CD4-positive, alpha-beta T cell (primary cell): ENCODE results near the gene PELI2. TPM values are rescaled to one million over a fixed set of nuclear protein-coding genes. Genes with fewer than 3 reads are reported as not detected.

ENCODE experiments used
- ATAC-seq: fragments of 200-7000 bp; cut with Tn5 transposase; one replicate; pipeline ENCODE4 v1.10.0; 2022; ENCODE audit warnings: mild to moderate bottlenecking; ENCODE audit not compliant: poor library complexity
- CTCF ChIA-PET: fragments of 350-600 bp; sonication (Branson Sonifier 250); formaldehyde crosslinking; loops from one replicate; lab custom pipeline; 2021; ENCODE audit warnings: antibody characterized with exemption, inconsistent platforms; lab: Charles Lee
- POLR2A ChIA-PET: fragments of 350-600 bp; sonication (Branson Sonifier 250); formaldehyde crosslinking; loops from one replicate; lab custom pipeline; 2021; ENCODE audit warnings: antibody characterized with exemption, inconsistent platforms; lab: Charles Lee
- DNase-seq, 14 experiments: peaks; one replicate each; pipeline ENCODE4 v3.0.0-alpha.2; 2013 to 2020; ENCODE audit warnings: mixed read lengths in 2 of 14
- H3K27ac ChIP-seq, 2 donors: one replicate each; pipeline versions ENCODE4 v1.5.1 to v1.7.0; 2013; ENCODE audit warnings: low read length in 2 of 2, low read depth in 1 of 2, mild to moderate bottlenecking in 1 of 2
- H3K27me3 ChIP-seq, 2 experiments: 1 replicate in 1 of 2; 2 replicates in 1 of 2; pipeline versions ENCODE4 v1.6.1 to v1.7.0; 2013; ENCODE audit warnings: low read length in 2 of 2, control low read depth in 1 of 2, mild to moderate bottlenecking in 1 of 2, moderate library complexity in 1 of 2; ENCODE audit not compliant: insufficient read depth in 2 of 2, control insufficient read depth in 1 of 2
- H3K36me3 ChIP-seq: one replicate; pipeline ENCODE4 v1.6.1; 2013; ENCODE audit warnings: low read length, control low read depth; ENCODE audit not compliant: insufficient read depth
- H3K4me1 ChIP-seq: one replicate; pipeline ENCODE4 v1.6.1; 2013; ENCODE audit warnings: low read length, control low read depth; ENCODE audit not compliant: insufficient read depth
- H3K4me3 ChIP-seq: one replicate; pipeline ENCODE4 v1.5.1; 2013; ENCODE audit warnings: mild to moderate bottlenecking, low read length, moderate library complexity
- H3K9me3 ChIP-seq, 2 experiments: 1 replicate in 1 of 2; 2 replicates in 1 of 2; pipeline versions ENCODE4 v1.6.1 to v1.7.0; 2013; ENCODE audit warnings: low read length in 2 of 2, mild to moderate bottlenecking in 2 of 2, control low read depth in 1 of 2, moderate library complexity in 1 of 2; ENCODE audit not compliant: control insufficient read depth in 1 of 2, insufficient read depth in 1 of 2
- H3K27ac Mint-ChIP-seq: one replicate; pipeline ENCODE4 v1.8.0; 2020; ENCODE audit warnings: mixed read lengths
- H3K27me3 Mint-ChIP-seq: one replicate; pipeline ENCODE4 v1.8.0; 2021; ENCODE audit warnings: mixed read lengths
- H3K36me3 Mint-ChIP-seq: one replicate; pipeline ENCODE4 v1.8.0; 2021; ENCODE audit warnings: low read depth, mixed read lengths
- H3K4me1 Mint-ChIP-seq: one replicate; pipeline ENCODE4 v1.8.0; 2021; ENCODE audit warnings: low read depth, mixed read lengths
- H3K4me3 Mint-ChIP-seq: one replicate; pipeline ENCODE4 v1.8.0; 2020; ENCODE audit warnings: mild to moderate bottlenecking, mixed read lengths
- H3K9me3 Mint-ChIP-seq: one replicate; pipeline ENCODE4 v1.8.0; 2020; ENCODE audit warnings: mixed read lengths
- intact Hi-C, 2 experiments: fragments of 100-400 bp; cut with DNase I in 1 of 2; cut with micrococcal nuclease in 1 of 2; formaldehyde crosslinking; loops; one replicate each; pipeline versions ENCODE4 v1.15.1 to v1.9.0; 2023 to 2025; cut with DNase I, micrococcal nuclease
- total RNA-seq, 174 experiments: library from RNA in 2 of 174; stranded (reverse) in 2 of 174; gene quantifications; one replicate each; pipeline ENCODE4 v1.2.3 and lab custom pipeline; 2021 to 2026
- TF ChIP-seq, protein P1 (sequence below): fragments of 200-600 bp; IDR thresholded peaks from one replicate; pipeline ENCODE4 v1.8.0; 2022; ENCODE audit warnings: antibody characterized with exemption, mild to moderate bottlenecking

The PELI2 gene
- total RNA-seq, 2 experiments from 2014 or later, result 12.2 to 15.9 TPM

DNA sequence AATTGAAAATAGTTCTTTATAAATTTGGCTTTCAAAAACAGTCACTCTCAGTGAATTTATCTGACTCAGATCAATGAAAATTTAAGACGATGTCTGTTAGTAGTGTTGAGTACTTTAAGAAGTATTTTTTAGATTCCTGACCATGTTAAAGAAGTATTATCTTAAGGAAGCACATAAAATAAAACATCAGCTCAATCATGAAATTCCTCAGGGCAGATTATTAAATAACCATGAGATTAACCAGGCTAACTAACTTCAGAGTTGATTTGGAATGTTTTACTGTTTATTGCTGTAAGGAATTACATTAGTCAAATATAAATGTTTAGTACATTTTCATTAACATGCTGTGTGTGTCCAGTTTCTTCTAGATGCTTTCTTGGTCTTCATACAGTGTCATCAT is 160.2 kb downstream of the PELI2 start:
- H3K27ac ChIP-seq, result no peak overlapping the region
- H3K36me3 ChIP-seq, result no peaks in the 10 kb centered on the region
- DNase-seq (no peak), ATAC-seq (no peak)
- Mint-ChIP-seq H3K4me3 (no peak overlapping the region), H3K27ac (no peak overlapping the region), H3K36me3 (no peaks in the 10 kb centered on the region), H3K27me3 (no peaks in the 10 kb centered on the region), H3K9me3 (no peaks in the 10 kb centered on the region), H3K4me1 (no peaks in the 10 kb centered on the region)
- no peaks in the 10 kb centered on the region for H3K4me1 ChIP-seq
- TF ChIP-seq, protein P1, sequence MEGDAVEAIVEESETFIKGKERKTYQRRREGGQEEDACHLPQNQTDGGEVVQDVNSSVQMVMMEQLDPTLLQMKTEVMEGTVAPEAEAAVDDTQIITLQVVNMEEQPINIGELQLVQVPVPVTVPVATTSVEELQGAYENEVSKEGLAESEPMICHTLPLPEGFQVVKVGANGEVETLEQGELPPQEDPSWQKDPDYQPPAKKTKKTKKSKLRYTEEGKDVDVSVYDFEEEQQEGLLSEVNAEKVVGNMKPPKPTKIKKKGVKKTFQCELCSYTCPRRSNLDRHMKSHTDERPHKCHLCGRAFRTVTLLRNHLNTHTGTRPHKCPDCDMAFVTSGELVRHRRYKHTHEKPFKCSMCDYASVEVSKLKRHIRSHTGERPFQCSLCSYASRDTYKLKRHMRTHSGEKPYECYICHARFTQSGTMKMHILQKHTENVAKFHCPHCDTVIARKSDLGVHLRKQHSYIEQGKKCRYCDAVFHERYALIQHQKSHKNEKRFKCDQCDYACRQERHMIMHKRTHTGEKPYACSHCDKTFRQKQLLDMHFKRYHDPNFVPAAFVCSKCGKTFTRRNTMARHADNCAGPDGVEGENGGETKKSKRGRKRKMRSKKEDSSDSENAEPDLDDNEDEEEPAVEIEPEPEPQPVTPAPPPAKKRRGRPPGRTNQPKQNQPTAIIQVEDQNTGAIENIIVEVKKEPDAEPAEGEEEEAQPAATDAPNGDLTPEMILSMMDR, result no peak
- CTCF ChIA-PET, result no interaction called here
- H3K4me3 ChIP-seq, result no peak overlapping the region
- POLR2A ChIA-PET, result no interaction called here
- no peaks in the 10 kb centered on the region for H3K9me3 ChIP-seq
- intact Hi-C loops, result loop anchor here in 1 of 2 experiments (10.0 kb wide), 1 partner anchor 214 kb away; no protein-coding TSS in a partner anchor
- no peaks in the 10 kb centered on the region for H3K27me3 ChIP-seq

DNA sequence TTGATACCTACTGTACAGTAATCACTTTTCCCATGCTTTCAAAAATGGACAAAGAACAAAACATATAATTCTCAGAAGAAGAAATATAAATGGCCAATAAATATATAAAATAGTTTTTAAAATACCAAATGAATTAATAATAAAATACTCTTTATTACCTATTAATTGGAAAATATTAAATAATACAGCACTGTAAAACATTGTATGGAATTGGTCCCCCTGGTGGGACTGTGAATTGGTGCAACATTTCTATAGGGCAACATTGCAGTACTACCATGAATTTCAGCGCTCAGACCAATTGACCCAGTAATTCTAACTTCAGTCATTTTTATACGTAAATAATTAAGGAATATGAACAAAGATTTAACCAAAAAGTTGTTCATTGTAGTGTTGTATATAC is 162.6 kb downstream of the PELI2 start:
- TF ChIP-seq, protein P1, result no peak
- Mint-ChIP-seq H3K9me3 (no peaks in the 10 kb centered on the region), H3K4me1 (no peaks in the 10 kb centered on the region), H3K27ac (no peak overlapping the region), H3K27me3 (no peaks in the 10 kb centered on the region), H3K36me3 (no peaks in the 10 kb centered on the region), H3K4me3 (no peak overlapping the region)
- ChIA-PET POLR2A (no interaction called here), CTCF (no interaction called here)
- H3K9me3 ChIP-seq, result no peaks in the 10 kb centered on the region
- no peaks in the 10 kb centered on the region for H3K27me3 ChIP-seq
- no peak for ATAC-seq
- intact Hi-C loops, result no loop called here
- DNase-seq, result no peak
- no peaks in the 10 kb centered on the region for H3K4me1 ChIP-seq
- no peaks in the 10 kb centered on the region for H3K36me3 ChIP-seq
- H3K4me3 ChIP-seq, result no peak overlapping the region
- H3K27ac ChIP-seq, result no peak overlapping the region

DNA sequence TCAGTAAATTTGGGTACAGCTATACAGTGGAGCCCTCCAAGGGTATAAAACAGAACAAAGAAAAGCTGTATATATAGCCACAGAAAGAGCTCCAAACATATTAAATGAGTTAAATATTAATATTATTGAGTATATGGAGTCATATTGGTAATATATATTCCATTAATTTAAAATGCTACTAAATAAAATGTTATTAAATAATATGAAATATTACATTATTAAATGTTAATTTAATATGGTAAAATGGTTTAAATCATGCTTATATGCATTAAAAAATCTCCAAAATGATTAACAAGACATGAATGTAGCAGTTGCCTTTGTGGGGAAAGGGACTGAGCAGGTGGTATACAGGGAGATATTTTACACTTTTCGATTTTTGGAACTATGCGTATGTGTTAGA is 164.0 kb downstream of the PELI2 start:
- no peak overlapping the region for H3K27ac Mint-ChIP-seq
- ATAC-seq, result no peak
- TF ChIP-seq, protein P1, result no peak
- no peaks in the 10 kb centered on the region for H3K4me1 Mint-ChIP-seq
- H3K27ac ChIP-seq, result no peak overlapping the region
- H3K36me3 Mint-ChIP-seq, result no peaks in the 10 kb centered on the region
- no peaks in the 10 kb centered on the region for H3K9me3 ChIP-seq
- ChIA-PET CTCF (no interaction called here), POLR2A (no interaction called here)
- H3K27me3 ChIP-seq, result no peaks in the 10 kb centered on the region
- no peaks in the 10 kb centered on the region for H3K27me3 Mint-ChIP-seq
- H3K4me3 Mint-ChIP-seq, result no peak overlapping the region
- H3K36me3 ChIP-seq, result no peaks in the 10 kb centered on the region
- no peaks in the 10 kb centered on the region for H3K9me3 Mint-ChIP-seq
- no peak overlapping the region for H3K4me3 ChIP-seq
- intact Hi-C loops, result no loop called here
- no peak for DNase-seq
- no peaks in the 10 kb centered on the region for H3K4me1 ChIP-seq
